GM21390 (cell line): ENCODE data around the gene SLC44A5.
"Not testable (repeated sequence)": the region's sequence is repeated elsewhere in the genome, so short reads cannot be mapped to it uniquely, and the experiment has no call there.

Source experiments
- ATAC-seq: cut with Tn5 transposase; IDR thresholded peaks from one replicate; pipeline ENCODE4 v1.9.1; 2021; ENCODE audit not compliant: unreplicated experiment

SLC44A5 gene

GRCh38 chr1:75611014-75611413 lies at the start of gene SLC44A5:
Gene SLC44A5 (minus strand): TSS chr1:75611114. CDS start chr1:75541447, 69,667 bp downstream.
- ATAC-seq, result no peak

GRCh38 chr1:75655931-75656330 lies 45.0 kb upstream of the SLC44A5 start:
- no peak for ATAC-seq

GRCh38 chr1:75647183-75647582 lies 36.3 kb upstream of the SLC44A5 start:
- not testable (repeated sequence) for ATAC-seq

DNA sequence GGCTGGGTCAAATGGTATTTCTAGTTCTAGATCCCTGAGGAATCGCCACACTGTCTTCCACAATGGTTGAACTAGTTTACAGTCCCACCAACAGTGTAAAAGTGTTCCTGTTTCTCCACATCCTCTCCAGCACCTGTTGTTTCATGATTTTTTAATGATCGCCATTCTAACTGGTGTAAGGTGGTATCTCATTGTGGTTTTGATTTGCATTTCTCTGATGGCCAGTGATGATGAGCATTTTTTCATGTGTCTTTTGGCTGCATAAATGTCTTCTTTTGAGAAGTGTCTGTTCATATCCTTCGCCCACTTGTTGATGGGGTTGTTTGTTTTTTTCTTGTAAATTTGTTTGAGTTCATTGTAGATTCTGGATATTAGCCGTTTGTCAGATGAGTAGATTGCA lies 34.2 kb upstream of the SLC44A5 start:
- ATAC-seq, result not testable (repeated sequence)

DNA sequence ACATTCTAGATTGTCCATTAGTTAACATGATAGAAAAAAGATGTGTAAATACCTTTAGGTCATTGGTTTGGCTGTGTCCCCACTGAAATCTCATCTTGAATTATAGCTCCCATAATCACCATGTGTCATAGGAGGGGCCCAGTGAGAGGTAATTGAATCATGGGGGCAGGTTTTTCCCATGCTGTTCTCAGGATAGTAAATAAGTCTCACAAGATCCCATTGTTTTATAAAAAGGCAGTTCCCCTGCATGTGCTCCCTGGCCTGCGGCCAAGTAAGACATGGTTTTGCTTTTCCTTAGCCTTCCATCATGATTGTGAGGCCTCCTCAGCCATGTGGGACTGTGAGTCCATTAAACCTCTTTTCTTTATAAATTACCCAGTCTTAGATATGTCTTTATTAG lies 32.5 kb upstream of the SLC44A5 start:
- no peak for ATAC-seq

DNA sequence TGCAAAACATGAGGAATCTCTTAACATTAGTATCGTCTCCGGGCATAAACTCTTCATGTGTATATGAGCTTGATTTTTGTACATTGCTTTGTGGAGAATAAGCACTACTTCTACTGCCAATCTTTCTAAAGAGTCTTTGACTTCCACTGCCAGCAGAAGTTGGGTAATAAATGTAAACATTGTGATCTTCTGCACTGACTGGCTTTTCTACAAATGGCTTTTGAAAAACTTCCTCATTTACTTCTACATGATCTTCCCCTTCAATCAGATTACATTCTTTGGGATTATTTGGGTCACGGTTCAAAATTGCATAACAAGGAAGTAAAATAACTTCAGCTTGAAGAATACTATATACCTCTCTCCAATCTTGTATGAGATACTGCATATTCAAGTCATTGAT lies 30.4 kb upstream of the SLC44A5 start:
- no peak for ATAC-seq

DNA sequence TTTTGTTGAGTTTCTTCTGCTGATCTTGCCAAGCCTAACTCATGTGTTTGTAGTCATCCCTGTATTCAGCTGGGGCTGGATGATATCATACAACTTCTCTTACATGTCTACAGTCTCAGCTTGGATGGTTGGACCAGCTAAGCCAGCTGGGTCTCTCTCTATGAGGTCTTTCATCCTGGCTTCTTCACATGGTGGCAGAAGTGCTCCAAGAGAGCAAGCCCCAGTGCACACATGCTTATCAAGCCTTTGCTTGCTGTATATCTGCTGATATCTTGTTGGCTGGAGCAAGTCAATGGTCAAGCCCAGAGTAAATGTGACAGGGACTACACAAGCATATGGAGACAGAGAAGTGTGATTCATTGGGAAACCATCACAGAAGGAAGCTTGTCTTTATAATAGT lies 29.2 kb upstream of the SLC44A5 start:
- no peak for ATAC-seq

DNA sequence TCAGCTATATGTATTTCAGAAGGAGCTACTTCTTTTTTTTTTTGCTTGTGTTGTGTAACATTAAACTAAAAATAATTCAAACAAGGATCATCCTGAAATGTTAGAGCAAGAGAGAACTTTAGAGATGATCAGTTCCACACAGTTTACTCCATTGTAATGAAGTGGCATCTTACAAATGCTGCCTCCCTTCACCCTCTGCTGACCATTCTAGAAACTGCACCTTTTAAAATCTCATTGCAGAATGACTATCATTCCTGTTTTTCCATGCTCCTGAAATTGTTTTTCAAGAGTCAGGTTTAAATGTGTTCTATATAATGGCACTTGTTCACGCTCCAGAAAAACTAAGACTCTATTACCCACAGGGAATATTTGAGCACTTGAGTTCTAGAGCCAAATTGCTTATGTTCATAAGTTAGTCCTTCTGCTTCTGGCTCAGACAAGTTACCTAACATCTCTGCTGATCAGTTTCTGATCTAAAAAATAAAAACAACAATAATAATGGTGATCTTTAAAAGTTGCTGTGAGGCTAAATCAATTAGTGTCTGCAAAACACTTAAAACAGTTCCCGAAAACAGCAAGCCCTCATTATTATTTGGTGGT lies 21.5 kb upstream of the SLC44A5 start:
- no peak for ATAC-seq

DNA sequence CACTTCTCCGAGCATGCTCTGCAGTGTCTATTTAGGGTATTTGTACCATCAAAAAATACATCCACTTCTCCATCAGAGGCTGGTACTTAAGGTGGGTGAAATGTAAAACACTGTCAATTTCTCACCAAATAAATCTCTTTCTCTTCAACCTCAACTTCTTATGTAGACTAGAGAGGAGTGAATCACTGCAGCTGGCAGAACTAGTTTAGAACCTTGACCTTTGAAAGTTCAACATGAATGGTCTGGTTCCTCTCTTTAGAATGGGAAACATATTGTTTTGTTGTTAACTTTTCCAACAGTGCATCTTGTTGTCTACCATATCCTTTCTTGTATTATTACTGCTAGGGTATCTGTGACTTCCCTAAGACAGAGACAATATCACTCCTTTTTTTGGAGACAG lies 20.1 kb upstream of the SLC44A5 start:
- ATAC-seq, result no peak

DNA sequence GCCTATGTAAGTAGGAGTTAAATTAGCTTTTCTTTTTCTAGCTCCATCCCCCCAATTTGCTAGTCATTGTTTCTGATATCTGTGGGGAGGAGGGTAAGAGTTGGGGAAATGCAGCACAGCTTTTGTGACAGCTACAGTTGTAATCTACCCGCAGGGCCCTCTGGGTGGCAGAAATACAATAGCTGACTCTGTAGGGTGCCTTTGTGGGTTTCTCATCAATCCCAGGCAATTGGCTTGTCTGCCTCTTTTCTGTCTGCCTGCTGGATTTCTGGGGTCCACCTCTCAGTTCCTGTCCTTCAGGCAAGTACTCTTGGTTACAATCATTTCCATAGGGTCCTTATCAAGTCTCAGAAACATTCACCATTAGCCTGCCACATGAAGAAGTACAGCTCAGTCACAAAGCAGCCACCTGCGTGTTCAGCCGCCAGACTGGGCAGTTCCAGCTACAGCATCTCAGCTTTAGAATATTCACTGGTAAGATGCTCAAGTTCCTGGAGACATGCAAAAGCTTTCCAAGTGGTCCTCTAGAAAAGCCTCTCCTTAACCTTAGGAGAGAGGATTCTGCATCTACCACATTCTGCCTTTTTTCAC lies 19.2 kb upstream of the SLC44A5 start:
- ATAC-seq, result no peak

DNA sequence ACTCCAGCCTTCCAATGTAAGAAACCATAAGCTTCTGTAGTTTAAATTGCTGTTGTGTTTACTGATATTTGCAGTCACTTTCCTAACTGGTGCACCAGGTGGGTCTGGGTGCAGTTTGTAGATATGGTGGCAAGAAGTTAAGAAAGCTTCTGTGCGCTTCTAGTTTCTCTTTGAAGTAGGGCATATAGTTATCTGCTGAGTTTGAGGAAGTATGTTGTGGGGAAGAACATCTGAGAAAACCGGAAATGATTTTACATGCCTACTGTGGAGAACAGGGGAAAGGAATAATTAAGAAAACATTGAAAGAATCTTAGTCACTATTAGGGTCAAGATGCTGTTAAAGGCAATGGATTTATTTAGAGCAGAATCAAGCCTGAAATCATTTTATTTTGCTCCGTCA lies 14.9 kb upstream of the SLC44A5 start:
- no peak for ATAC-seq

DNA sequence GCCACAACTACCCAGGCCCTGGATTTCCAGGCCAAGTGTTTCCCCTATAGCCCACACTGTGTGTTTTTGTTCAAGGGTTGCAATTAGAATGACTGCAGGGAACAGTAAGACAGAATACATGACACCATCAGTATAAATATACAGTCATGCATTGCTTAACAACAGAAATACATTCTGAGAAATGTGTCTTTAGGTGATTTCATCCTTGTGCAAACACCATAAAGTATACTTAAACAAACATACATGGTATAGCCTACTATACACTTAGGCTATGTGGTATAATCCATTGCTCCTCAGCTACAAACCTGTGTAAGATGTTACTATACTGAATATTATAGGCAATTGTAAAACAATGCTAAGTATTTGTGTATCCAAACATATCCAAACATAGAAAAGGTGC lies 7.5 kb upstream of the SLC44A5 start:
- ATAC-seq, result no peak

- no peak for ATAC-seq
Measured at GRCh38 chr1:75616436-75617433, 5.8 kb upstream of the SLC44A5 start.

DNA sequence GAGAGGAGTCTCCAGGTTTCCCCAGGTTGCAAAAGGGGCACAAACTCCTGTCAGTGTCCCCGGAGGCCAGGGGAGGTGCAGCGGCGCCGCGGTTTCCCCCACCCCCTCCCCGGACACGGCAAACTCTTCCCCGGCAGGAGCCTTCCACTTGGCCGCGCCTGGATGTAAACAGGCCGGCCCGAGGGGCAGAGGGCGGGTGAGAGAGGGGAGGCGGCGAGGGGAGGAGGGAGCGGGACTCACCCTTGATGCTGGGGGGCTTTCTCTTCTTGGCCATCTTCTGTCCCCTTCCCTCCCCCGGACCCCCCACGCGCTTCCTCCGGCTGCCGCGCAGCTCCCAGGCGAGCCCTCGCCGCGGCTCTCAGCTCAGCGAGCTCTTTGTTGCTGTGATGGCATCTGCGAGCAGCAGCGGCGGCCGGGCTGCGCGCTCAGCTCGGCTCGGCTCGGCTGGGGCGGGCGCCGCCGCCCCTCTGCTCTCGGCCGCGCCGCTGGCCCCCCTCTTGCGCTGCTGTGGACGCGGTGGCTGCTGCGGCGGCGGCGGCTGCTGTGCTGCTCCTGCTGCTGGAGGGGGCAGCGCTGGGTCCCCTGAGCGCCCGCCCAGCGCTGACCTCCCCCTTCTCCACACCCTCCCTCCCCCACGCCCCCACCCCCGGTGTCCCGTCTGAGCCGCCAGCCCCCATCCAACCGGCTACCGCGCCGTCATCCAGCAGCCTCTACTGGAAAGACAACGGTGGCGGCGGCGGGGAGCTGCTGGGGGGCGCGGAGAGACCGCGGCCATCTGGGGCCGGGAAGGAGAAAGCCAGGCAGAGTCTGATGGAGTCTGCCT lies 4.9 kb upstream of the SLC44A5 start:
- ATAC-seq, result peak; percentile 42

DNA sequence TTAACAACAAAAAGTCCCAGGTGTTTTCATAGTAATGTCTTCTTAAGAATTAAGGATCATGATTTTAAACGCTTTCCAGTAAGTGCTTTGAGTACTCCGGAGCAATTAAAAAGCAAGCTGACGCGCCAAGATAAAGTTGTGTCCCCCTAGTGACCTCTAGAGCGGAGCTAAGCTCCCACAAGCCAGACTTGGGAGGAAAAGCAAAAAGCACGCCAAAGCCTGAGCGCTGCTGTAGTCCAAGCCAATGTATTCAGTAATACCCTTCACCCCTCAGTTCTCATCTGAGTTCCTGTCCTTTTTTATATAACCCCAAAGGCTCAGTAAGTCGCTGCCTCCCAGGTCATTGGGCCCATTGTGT lies 3.5 kb upstream of the SLC44A5 start:
- ATAC-seq, result peak; percentile 17

- no peak for ATAC-seq
Measured at GRCh38 chr1:75613916-75614315, 3.0 kb upstream of the SLC44A5 start.

DNA sequence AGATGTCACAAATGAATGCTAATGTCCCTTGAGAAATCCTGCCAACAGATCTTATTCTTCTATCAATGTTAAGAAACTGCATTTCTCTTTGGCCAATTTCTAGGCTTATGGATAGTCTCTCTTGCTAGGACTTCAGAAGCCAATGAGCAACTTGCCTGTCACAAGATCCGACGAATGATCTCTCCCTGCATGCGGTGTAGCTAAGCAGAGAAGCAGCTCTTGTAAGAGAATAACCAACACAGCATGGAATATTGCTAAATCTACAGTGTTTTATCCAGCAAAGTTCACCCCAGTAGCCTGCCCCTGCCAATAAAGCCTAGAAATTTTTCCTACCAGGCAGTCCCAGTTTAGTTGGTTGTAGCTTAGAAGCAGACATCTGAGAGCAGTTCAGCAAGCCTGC lies 2.1 kb upstream of the SLC44A5 start:
- no peak for ATAC-seq

- ATAC-seq, result no peak
Measured at GRCh38 chr1:75602486-75602885, 8.4 kb downstream of the SLC44A5 start.

- ATAC-seq, result no peak
Measured at GRCh38 chr1:75600781-75601180, 10.1 kb downstream of the SLC44A5 start.

DNA sequence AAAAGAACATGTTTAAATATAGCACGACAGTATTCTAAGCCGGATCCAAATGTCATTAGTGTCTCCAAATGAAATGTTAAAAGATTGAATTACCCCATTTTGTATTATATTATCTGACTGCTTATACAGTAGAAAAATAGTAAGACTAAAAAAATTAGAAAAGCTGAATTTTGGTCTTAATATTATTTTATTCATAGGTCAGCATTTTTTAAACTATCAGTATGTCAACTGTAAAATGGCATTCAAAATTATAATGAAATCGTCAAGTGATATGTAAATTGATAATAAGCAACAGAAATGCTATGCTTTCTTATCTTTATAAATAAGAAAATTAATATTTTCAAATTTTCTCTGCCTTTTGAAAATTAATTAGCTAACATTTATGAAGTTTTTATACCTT lies 16.6 kb downstream of the SLC44A5 start:
- no peak for ATAC-seq

GRCh38 chr1:75593457-75593856 lies 17.5 kb downstream of the SLC44A5 start:
- not testable (repeated sequence) for ATAC-seq
